Body of pancreas (tissue), 4 donors: Measurements from ENCODE around the gene NUP93.

ENCODE experiments used
- POLR2A ChIP-seq, 3 donors: fragments of 450-650 bp; IDR thresholded peaks; one replicate each; pipeline ENCODE4 v1.6.1; 2016; ENCODE audit warnings: antibody characterized with exemption in 3 of 3, mild to moderate bottlenecking in 2 of 3
- TF ChIP-seq, protein P1 (sequence below), 7 experiments: fragments of 450-650 bp in 4 of 7; fragments of 200-600 bp in 3 of 7; sonication (generic) in 3 of 7; IDR thresholded peaks; one replicate each; pipeline ENCODE4 v1.5.1; 2016 to 2019; ENCODE audit warnings: antibody characterized with exemption in 7 of 7

DNA sequence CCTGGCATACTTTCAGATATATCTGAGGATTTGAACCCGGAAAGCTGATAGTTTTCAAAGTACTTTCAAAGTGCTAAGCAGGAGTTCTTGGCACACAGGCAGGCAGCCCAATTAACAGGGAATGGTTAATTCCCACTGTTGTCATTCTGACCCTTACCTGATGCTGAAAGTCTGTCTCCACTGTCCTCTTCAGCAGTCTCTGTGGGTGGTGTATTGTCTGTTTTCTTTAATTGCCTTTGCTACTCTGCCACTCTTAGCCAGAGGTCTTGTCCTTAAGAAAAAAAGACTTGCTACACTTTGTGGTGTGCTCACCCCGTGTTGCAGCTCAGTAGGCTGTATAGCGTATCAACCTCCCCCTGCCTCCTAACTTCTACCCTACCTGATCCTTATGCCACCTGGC is 71.8 kb downstream of the NUP93 start:
- TF ChIP-seq POLR2A (IDR thresholded peaks at IDR 0.05), result no peak
- TF ChIP-seq, protein P1, sequence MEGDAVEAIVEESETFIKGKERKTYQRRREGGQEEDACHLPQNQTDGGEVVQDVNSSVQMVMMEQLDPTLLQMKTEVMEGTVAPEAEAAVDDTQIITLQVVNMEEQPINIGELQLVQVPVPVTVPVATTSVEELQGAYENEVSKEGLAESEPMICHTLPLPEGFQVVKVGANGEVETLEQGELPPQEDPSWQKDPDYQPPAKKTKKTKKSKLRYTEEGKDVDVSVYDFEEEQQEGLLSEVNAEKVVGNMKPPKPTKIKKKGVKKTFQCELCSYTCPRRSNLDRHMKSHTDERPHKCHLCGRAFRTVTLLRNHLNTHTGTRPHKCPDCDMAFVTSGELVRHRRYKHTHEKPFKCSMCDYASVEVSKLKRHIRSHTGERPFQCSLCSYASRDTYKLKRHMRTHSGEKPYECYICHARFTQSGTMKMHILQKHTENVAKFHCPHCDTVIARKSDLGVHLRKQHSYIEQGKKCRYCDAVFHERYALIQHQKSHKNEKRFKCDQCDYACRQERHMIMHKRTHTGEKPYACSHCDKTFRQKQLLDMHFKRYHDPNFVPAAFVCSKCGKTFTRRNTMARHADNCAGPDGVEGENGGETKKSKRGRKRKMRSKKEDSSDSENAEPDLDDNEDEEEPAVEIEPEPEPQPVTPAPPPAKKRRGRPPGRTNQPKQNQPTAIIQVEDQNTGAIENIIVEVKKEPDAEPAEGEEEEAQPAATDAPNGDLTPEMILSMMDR (IDR thresholded peaks at IDR 0.05), result no peak
